Measurements from ENCODE around the gene SORCS2.

Gene SORCS2

DNA sequence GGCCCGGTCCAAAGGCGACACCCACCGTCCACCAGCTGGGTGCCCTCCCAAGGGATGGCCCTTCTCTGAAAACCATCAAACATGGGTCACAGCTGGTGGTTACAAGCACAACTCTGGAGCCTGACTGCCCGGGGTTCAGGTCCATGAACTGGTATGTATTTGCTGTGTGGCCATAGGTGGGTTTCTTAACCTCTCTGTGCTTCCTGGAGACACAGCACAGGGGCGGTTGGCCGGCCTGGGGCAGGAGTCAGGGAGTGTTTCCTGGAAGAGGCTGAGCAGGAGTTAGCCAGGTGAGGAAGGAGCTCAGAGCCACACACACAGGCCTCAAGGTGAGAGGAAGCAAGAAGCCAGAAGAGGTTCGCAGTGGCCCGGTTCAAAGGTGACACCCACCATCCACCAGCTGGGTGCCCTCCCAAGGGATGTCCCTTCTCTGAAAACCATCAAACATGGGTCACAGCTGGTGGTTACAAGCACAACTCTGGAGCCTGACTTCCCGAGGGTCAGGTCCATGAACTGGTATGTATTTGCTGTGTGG lies 486.0 kb downstream of the SORCS2 start:
- DNase-seq = no peak

- DNase-seq = no peak
These were observed 487.2 kb downstream of the SORCS2 start for GRCh38 chr4:7679406-7680040.

- no peak for DNase-seq
These were observed 487.8 kb downstream of the SORCS2 start for GRCh38 chr4:7680106-7680505.

- DNase-seq = no peak
These were observed 488.4 kb downstream of the SORCS2 start for GRCh38 chr4:7680731-7681130.

- no peak for DNase-seq
These were observed 490.9 kb downstream of the SORCS2 start for GRCh38 chr4:7683126-7683703.

DNA sequence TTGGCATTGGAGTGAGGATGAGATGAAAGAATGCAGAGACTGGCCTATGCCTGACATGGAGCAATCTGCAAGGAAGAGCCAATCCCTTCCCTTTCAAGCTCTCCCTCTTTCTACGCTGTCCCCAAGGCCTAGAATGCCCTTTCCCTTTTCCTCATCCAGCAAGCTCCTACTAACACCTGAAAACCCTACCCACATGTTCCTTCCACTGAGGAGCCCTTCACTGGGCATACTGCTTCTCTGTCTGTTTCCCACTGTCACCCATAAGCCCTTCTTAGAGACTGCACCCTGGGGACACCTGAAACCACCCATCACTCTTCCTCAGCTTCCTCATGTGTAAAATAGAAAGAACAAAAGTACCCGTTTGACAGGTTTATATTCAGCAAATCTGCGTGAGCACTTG lies 492.0 kb downstream of the SORCS2 start:
- no peak for DNase-seq

GRCh38 chr4:7686070-7686870 lies 493.9 kb downstream of the SORCS2 start:
- DNase-seq = no peak

GRCh38 chr4:7687006-7687405 lies 494.7 kb downstream of the SORCS2 start:
- DNase-seq = no peak

- no peak for DNase-seq
These were observed 495.5 kb downstream of the SORCS2 start for GRCh38 chr4:7687796-7688195.

DNA sequence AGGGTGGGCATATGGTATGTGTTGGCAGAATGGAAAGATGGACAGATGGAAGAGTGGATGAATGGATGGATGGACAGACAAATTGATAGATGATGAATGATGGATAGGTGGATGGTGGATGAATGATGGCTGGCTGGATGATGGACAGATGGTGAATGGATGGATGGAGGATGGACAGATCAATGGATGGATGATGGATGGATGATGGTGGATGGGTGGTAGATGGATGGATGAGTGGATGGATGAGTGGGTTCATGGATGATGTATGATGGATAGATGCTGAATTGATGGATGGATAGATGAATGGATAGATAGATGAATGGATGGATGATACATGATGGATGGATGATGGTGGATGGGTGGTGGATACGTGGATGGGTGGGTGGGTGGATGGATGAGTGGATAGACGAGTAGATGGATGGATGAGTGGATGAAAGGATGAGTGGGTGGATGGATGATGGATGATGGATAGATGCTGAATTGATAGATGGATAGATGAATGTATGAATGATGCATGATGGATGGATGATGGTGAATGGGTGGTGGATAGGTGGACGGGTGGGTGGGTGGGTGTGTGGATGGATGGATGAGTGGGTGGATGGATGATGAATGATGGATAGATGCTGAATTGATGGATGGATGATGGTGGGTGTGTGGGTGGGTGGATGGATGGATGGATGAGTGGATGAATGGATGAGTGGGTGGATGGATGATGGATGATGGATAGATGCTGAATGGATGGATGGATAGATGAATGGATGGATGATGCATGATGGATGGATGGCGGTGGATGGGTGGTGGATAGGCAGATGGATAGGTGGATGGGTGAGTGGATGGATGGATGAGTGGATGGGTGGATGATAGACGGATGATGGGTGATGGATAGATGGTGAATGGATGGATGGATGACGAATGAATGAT lies 497.7 kb downstream of the SORCS2 start:
- DNase-seq = no peak

DNA sequence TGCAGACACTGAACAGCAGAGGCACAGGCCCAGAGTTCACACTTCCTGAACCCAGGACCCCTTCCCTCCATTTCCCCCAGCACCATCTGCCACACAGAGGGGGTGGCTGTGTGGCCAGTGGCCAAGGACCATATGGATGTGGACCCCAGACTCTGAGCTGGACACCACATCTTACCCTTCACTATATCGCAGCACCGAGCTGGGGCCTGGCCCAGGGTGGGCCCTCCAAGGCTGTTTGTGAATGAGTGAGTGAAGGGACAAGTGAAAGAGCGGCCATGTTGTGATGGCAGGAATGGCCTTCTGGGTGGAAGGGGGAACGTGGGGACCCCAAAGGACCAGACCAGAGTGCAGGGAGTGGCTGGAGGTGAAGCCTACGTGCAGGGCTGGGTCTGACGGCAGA lies 498.7 kb downstream of the SORCS2 start:
- DNase-seq = no peak

GRCh38 chr4:7691982-7692381 lies 499.6 kb downstream of the SORCS2 start:
- no peak for DNase-seq

- no peak for DNase-seq
These were observed 500.3 kb downstream of the SORCS2 start for GRCh38 chr4:7692451-7693236.

DNA sequence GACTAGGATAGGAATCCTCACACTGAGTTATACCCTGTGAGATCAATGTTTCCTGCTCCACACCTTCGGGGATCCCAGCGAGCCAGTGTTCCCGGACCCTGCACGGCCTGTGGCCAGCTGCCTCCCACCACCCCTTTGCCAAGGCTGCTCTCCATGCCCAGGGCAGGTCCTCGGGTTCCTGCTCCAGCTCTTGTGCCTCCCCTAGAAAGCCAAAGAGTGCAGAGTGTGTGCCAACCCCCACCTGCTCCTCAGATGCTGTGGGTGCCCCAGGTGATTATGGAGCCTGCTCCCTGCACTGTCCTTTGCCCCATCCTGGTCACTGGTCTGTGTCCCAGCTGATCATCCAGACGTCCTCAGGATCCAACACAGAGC lies 500.9 kb downstream of the SORCS2 start:
- no peak for DNase-seq

DNA sequence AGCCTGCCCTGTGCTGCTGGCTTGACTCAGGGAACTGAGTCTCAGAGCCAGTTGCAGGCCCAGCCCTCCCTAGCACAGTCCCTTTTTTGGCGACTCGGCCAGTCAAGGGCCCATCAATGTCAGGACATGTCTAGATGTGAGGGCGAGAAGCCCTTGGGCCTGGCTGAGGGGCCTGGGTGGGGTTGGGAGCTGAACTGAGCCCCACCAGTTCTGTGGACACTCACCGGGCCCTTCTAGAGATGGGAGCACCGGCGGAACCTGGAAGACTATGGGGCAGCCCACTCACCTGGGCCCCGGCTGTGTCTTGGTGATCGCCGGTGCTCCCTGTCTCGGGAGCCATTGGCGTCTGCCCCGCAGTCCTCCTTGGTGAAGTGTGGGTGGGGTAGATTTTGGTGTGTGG lies 501.4 kb downstream of the SORCS2 start:
- DNase-seq = no peak

DNA sequence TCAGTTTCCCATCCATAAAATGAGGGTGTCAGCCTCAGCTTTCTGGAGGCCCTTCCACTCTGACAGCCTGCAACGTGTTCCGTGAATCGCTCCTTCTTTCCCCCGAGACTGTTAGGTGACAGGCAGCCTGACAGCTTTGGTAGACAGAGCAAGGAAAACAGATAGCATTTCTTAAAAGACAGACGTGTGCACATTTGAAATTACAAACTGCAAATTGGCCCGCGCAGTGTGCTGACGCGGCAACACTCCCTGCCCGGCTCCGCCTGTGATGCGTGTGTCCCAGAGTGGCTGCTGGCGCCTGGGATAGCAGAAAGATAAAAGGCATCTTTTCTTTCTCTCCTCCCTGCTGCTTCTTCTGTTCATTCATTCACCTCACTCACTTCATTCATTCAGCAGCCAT lies 502.0 kb downstream of the SORCS2 start:
- no peak for DNase-seq

- DNase-seq = no peak
These were observed 505.0 kb downstream of the SORCS2 start for GRCh38 chr4:7697343-7697742.

DNA sequence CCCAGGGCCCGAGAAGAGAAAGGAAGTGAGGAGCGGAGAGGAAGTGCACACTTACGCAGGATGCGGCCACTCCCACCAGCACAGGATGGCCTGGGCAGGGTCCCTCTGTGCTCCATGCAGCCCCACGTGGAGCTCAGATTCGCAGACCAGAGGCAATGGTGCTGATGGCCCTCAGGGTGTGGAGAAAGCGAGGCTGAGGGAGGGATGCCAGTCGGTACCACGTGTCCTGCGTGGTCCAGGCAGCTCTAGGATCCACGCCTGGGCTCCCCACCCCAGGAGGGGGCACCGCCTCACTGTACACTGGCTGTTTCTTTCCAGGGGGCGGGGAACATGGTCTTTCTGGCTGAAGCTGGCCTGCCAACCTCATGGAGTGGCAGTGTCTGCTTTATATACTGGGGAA lies 505.5 kb downstream of the SORCS2 start:
- no peak for DNase-seq

DNA sequence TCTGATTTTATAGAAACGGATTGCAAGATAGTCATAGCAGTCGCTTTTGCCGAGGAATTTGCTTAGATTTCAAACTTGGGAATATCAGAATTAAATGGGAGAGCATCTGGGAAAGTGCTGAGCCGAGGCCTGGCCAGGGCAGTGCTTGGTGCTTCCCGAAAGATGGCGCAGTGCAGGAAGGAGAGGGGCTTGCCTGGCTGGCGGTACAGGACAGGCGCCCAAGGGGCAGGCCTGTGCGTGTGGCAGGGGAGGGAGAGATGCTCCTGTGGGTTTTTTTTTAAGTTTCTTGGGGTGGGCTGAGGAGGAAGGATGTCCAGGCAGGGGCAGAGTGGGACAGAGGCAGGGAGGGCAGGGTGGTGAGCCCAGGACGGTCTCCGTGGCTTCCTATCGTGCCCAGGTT lies 506.2 kb downstream of the SORCS2 start:
- no peak for DNase-seq

GRCh38 chr4:7699031-7699430 lies 506.7 kb downstream of the SORCS2 start:
- DNase-seq = peak; percentile 70

DNA sequence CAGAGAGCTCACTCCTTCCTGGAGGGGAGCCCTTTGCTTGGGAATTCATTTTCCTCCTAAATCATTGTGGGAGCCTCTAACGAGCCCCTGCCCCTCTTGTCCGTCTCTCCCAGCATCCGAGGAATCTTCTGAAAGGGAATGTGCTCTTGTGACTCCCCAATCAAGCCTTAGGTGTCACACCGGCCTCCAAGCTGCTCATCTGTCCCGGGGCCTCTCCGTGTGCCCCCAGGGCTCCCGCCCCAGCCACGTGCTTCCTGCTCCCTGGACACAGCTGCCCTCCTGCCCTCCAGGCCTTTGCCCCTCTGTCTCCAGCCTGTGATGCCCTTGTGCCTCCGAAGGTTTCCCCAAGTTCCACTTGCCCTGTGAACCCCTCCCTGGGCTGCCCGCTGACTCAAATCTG lies 507.5 kb downstream of the SORCS2 start:
- DNase-seq = no peak

DNA sequence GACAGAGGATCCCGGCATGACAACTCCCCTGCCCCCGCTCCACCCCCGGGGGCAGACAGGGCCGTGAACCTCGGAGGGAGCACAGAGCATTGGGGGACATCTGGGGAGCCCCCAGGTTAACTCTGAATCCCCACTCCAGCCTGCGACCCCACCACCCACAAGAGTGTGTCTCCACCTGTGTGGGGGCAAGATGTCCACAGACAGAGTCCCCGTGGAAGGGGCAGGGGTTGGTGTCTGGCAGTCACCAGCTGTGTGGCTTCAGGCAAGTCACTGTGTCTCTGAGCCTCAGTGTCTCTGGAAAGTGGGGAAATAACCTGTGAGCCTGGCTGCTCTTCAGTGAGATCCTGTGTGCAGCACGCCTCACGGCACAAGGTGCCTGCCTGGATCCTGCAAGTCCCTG lies 508.3 kb downstream of the SORCS2 start:
- no peak for DNase-seq
